ENCODE data around the gene FTSJ1. TPM values are rescaled to one million over a fixed set of nuclear protein-coding genes. Genes with fewer than 3 reads are reported as not detected.
A peak's percentile ranks its signal among the peaks of the same experiment; 100 is the strongest.
"Not testable (repeated sequence)": the region's sequence is repeated elsewhere in the genome, so short reads cannot be mapped to it uniquely, and the experiment has no call there.

FTSJ1 gene
- total RNA-seq, result 10 to 100 TPM; 72.7 to 75.4 TPM

GRCh38 chrX:48475774-48476577, at the start of gene FTSJ1:
Gene FTSJ1 (plus strand): TSS chrX:48476199. CDS start chrX:48478048, 1,849 bp downstream.
- peaks cover 16% of the 10 kb centered on the region for H3K36me3 Mint-ChIP-seq
- ATAC-seq (peak; percentile 95), DNase-seq (peak; percentile 94)
- H3K9me3 Mint-ChIP-seq (ENCODE audit: low read depth), result no peaks in the 10 kb centered on the region
- CTCF ChIA-PET, result interaction anchor here (3.9 kb wide), 1 partner anchor 63 kb away, joined by 16 read pairs; the partner anchor contains the start of gene TBC1D25
- peak within 1 kb of the TSS; percentile 88 for H3K4me3 Mint-ChIP-seq
- no peaks in the 10 kb centered on the region for H3K27me3 Mint-ChIP-seq
- peak within 1 kb of the TSS; percentile 95 for H3K27ac Mint-ChIP-seq
- peaks cover 37% of the 10 kb centered on the region for H3K4me1 Mint-ChIP-seq

DNA sequence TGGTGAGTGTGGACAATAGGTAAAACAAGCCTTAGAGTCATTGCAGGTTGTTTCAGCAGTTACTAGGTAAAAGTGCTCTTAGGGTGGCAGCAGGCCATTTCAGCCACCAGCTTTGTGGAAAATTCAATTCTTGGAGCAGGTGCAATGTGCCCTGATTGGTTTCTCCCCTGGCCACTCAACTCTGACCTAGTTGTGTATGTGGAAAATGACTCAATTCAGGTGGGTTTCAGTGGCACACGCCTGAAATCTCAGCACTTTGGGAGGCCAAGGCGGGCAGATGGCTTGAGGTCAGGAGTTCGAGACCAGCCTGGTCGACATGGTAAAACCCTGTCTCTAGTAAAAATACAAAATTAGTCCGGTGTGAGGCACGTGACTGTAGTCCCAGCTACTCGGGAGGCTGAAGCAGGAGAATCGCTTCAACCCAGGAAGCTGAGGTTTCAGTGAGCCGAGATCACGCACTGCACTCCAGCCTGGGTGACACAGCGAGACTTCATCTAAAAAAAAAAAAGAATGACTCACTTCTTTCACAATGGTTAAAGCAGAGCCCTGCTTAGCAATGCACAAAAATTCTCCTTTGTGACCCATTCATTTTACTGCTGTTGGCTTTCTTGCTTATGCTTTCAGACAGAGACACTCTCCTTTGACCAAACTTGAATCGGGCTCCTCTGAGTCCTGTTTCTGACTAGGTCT, 48.8 kb upstream of the FTSJ1 start:
- H3K4me1 Mint-ChIP-seq; H3K27ac Mint-ChIP-seq; H3K9me3 Mint-ChIP-seq (ENCODE audit: low read depth); H3K36me3 Mint-ChIP-seq; CTCF ChIA-PET; H3K27me3 Mint-ChIP-seq; DNase-seq; H3K4me3 Mint-ChIP-seq: not testable (repeated sequence)
- ATAC-seq, result peak; percentile 60

DNA sequence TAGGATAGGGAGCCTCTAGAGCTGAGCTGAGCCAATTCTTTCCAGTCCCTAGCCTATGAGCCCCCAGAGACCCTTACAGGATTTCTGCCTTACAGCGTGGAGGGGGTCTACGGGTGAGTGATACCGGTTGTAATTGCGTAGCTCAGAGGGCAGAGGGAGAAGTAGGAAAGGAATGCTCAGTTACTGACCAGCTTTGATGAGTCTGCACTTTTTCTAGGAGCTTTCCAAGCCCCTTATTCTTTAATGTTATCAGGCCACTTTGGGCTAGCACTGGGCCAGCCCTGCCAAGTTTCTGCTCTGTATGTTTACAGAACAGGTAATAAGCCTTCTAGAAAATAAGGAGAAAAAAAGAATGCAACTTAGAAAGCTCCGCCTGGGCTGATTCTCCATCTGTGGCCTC, 46.4 kb upstream of the FTSJ1 start:
- CTCF ChIA-PET, H3K4me3 Mint-ChIP-seq, H3K27ac Mint-ChIP-seq: not testable (repeated sequence)

DNA sequence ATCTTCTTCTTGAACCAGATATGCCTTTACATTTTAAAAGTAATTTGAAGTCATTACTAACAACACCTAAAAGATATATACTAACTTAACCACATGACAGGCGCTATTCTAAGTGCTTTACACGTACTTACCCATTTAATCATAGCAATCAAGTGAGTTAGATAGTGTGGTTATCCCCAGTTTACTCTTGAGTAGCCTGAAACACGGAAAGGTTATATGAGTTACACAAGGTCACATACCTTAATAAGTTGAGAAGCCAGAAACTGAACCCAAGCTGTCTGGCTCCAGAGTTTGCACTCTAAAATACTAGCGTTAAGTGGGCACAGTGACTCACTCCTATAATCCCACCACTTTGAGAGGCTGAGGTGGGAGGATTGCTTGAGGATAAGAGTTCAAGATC, 45.8 kb upstream of the FTSJ1 start:
- H3K27me3 Mint-ChIP-seq; H3K4me1 Mint-ChIP-seq; H3K36me3 Mint-ChIP-seq; ATAC-seq; DNase-seq; H3K27ac Mint-ChIP-seq; H3K4me3 Mint-ChIP-seq; CTCF ChIA-PET; H3K9me3 Mint-ChIP-seq (ENCODE audit: low read depth): not testable (repeated sequence)

More for the DNA sequence above, 46.4 kb upstream of the FTSJ1 start:
- not testable (repeated sequence) for H3K27me3 Mint-ChIP-seq; H3K4me1 Mint-ChIP-seq; H3K36me3 Mint-ChIP-seq; H3K9me3 Mint-ChIP-seq (ENCODE audit: low read depth); DNase-seq; ATAC-seq

GRCh38 chrX:48433713-48434112, 42.3 kb upstream of the FTSJ1 start:
- H3K9me3 Mint-ChIP-seq (ENCODE audit: low read depth); H3K4me3 Mint-ChIP-seq; CTCF ChIA-PET; H3K27ac Mint-ChIP-seq; ATAC-seq; H3K36me3 Mint-ChIP-seq; H3K4me1 Mint-ChIP-seq; H3K27me3 Mint-ChIP-seq: not testable (repeated sequence)
- peak; percentile 44 for DNase-seq

GRCh38 chrX:48447201-48447600, 28.8 kb upstream of the FTSJ1 start:
- ATAC-seq; H3K9me3 Mint-ChIP-seq (ENCODE audit: low read depth); DNase-seq; CTCF ChIA-PET; H3K4me1 Mint-ChIP-seq; H3K27me3 Mint-ChIP-seq; H3K27ac Mint-ChIP-seq; H3K36me3 Mint-ChIP-seq; H3K4me3 Mint-ChIP-seq: not testable (repeated sequence)

- Mint-ChIP-seq H3K4me1 (no peaks in the 10 kb centered on the region), H3K4me3 (no peak overlapping the region), H3K27ac (no peak overlapping the region), H3K27me3 (no peaks in the 10 kb centered on the region), H3K36me3 (no peaks in the 10 kb centered on the region), H3K9me3 (ENCODE audit: low read depth) (no peaks in the 10 kb centered on the region)
- ATAC-seq (no peak), DNase-seq (no peak)
- CTCF ChIA-PET, result no interaction called here
Observed at GRCh38 chrX:48450076-48450475, 25.9 kb upstream of the FTSJ1 start.

DNA sequence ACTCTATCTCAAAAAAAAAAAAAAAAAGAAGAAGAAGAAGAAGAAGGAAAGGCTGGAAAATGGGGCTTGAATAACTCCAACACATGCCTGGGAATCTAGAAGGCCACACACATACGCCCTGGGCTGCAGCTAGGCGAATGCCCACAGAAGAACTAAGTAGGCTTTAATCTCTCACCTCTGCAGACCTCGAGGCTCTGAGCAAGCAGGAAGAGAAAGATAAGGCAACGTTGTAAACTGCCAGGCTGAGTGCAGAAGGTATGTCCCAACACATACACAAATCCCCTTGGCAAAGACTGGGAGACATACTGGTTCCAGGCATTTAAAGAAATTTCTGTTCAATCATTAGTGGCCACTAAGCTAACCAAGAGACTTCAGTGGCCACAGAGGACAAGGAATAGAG, 24.3 kb upstream of the FTSJ1 start:
- Mint-ChIP-seq H3K4me1 (no peaks in the 10 kb centered on the region), H3K9me3 (ENCODE audit: low read depth) (no peaks in the 10 kb centered on the region), H3K27ac (no peak overlapping the region), H3K36me3 (no peaks in the 10 kb centered on the region), H3K4me3 (no peak overlapping the region), H3K27me3 (no peaks in the 10 kb centered on the region)
- ATAC-seq (no peak), DNase-seq (no peak)
- CTCF ChIA-PET, result interaction anchor here (0.6 kb wide), 1 partner anchor 166 kb away, joined by 3 read pairs; no protein-coding TSS in a partner anchor

DNA sequence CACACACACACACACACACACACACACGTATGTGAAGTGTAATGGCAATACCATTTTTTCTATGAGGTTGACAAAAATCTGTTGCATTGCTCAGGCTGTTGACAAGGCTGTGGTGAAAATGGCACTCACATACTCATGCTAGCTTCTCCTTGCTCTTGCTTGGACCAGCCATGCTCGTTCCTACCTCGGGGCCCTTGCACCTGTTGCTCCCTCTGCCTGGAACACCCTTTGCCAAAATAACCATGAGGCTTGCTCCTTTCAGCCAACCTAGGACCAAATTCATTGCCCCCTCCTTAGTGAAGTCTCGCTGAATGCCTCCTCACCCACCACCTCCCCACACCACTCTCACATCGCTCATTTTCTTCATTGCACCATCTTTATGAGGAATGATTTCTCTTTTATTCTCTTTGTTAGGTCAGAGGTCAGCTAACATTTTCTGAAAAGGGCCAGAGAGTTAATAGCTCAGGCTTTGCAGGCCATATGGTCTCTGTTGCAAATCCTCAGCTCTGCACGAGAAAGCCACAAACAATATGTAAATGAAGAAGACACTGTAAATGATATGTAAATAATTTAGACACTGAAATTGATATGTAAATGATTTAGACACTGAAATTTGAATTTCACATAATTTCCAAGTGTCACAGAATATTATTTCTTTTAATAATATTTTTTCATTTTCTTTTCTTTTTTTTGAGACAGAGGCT, 19.2 kb upstream of the FTSJ1 start:
- Mint-ChIP-seq H3K4me1 (no peaks in the 10 kb centered on the region), H3K27me3 (no peaks in the 10 kb centered on the region), H3K36me3 (peaks cover 22% of the 10 kb centered on the region), H3K9me3 (ENCODE audit: low read depth) (no peaks in the 10 kb centered on the region), H3K4me3 (no peak overlapping the region), H3K27ac (no peak overlapping the region)
- DNase-seq, result no peak
- CTCF ChIA-PET, result interaction anchor here (0.7 to 0.9 kb wide), 2 partner anchors 374 to 498 kb away, joined by 3 to 4 read pairs; no protein-coding TSS in a partner anchor
- ATAC-seq, result no peak

GRCh38 chrX:48458711-48459110, 17.3 kb upstream of the FTSJ1 start:
- Mint-ChIP-seq H3K4me1 (peaks cover 9% of the 10 kb centered on the region), H3K27me3 (no peaks in the 10 kb centered on the region), H3K27ac (no peak overlapping the region), H3K9me3 (ENCODE audit: low read depth) (no peaks in the 10 kb centered on the region), H3K4me3 (no peak overlapping the region), H3K36me3 (peaks cover 29% of the 10 kb centered on the region)
- CTCF ChIA-PET, result no interaction called here
- DNase-seq, result no peak
- ATAC-seq, result no peak

DNA sequence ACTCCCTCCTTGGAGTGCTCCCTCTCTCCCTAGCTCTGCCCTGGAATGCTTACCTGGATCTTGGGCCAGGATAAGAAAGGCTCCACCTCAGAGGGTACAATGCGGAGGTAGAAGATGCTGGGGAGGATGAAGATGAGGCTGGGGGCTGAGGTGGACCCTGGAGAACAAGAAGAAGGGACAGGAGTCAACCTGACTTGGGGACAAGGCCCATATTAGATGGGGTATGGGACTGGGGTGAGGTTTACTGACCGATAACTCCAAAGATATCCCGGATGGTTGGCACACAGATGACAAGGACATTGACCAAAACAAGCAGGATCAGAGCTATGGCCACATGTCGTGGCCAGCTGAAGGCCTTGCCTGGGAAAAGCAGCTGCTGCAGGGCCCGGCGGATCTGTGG, 16.5 kb upstream of the FTSJ1 start:
- H3K4me3 Mint-ChIP-seq, result no peak overlapping the region
- no peaks in the 10 kb centered on the region for H3K9me3 Mint-ChIP-seq (ENCODE audit: low read depth)
- peaks cover 34% of the 10 kb centered on the region for H3K36me3 Mint-ChIP-seq
- no peak overlapping the region for H3K27ac Mint-ChIP-seq
- DNase-seq (no peak), ATAC-seq (no peak)
- no peaks in the 10 kb centered on the region for H3K27me3 Mint-ChIP-seq
- peaks cover 15% of the 10 kb centered on the region for H3K4me1 Mint-ChIP-seq
- CTCF ChIA-PET, result no interaction called here

- no peaks in the 10 kb centered on the region for H3K27me3 Mint-ChIP-seq
- DNase-seq (no peak), ATAC-seq (no peak)
- H3K36me3 Mint-ChIP-seq, result peaks cover 35% of the 10 kb centered on the region
- CTCF ChIA-PET, result no interaction called here
- H3K27ac Mint-ChIP-seq, result no peak overlapping the region
- H3K4me3 Mint-ChIP-seq, result no peak overlapping the region
- peaks cover 16% of the 10 kb centered on the region for H3K4me1 Mint-ChIP-seq
- no peaks in the 10 kb centered on the region for H3K9me3 Mint-ChIP-seq (ENCODE audit: low read depth)
Observed at GRCh38 chrX:48460031-48460430, 16.0 kb upstream of the FTSJ1 start.

DNA sequence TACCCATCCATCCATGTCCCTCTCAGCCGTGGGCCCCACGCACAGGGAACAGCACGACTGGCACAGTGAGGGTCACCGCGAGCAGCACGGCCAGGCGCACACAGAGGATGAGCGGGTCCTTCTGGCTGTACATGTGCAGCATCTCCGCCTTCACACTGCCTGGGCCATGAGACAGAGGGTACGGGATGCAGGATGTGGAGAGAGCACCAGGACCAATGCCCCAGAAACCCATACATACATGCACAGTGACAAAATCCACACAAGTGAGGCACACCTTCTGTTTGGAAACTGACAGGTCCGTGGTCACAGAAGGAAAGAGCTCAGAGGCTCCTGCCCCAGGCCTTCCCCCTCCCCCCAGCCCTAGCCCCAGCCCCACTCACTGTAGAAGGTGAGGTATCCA, 15.4 kb upstream of the FTSJ1 start:
- no peaks in the 10 kb centered on the region for H3K27me3 Mint-ChIP-seq
- H3K9me3 Mint-ChIP-seq (ENCODE audit: low read depth), result no peaks in the 10 kb centered on the region
- no peak overlapping the region for H3K4me3 Mint-ChIP-seq
- peaks cover 22% of the 10 kb centered on the region for H3K4me1 Mint-ChIP-seq
- H3K36me3 Mint-ChIP-seq, result peaks cover 40% of the 10 kb centered on the region
- DNase-seq, result no peak
- ATAC-seq, result no peak
- CTCF ChIA-PET, result no interaction called here
- H3K27ac Mint-ChIP-seq, result no peak overlapping the region

Measured in activated CD8-positive, alpha-beta memory T cell treated with anti-CD3 and anti-CD28 coated beads, Interleukin-2, amount 10 ng/mL, durations not matched to agents 7 days and 5 days (primary cell).